Measurements from ENCODE around the gene ZNF839.

DNA sequence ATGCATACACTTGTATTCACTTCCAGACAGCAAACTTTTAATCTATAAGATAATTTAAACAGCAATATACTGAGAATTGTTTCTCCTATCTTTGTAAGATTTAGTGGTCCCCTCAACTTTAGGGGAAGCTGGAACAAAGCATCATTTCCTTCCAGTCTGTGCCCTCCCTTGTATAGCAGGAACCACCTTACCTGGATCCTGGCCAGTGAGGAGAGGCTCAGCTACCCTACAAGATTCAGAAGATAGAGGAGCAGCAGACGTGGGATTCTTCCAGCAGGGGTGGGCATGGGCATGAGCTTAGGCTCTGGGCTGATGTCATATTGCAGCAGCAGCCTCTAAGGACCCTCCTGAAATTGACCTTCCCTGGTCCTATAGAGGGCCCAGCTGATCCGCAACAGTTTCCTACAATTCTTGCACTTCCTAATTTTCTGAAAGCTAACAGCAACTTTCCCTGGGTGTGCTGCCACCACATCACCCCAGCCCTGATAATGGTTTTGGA is 35.9 kb upstream of the ZNF839 start:
- TF ChIP-seq, protein P1, sequence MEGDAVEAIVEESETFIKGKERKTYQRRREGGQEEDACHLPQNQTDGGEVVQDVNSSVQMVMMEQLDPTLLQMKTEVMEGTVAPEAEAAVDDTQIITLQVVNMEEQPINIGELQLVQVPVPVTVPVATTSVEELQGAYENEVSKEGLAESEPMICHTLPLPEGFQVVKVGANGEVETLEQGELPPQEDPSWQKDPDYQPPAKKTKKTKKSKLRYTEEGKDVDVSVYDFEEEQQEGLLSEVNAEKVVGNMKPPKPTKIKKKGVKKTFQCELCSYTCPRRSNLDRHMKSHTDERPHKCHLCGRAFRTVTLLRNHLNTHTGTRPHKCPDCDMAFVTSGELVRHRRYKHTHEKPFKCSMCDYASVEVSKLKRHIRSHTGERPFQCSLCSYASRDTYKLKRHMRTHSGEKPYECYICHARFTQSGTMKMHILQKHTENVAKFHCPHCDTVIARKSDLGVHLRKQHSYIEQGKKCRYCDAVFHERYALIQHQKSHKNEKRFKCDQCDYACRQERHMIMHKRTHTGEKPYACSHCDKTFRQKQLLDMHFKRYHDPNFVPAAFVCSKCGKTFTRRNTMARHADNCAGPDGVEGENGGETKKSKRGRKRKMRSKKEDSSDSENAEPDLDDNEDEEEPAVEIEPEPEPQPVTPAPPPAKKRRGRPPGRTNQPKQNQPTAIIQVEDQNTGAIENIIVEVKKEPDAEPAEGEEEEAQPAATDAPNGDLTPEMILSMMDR (conservative IDR thresholded peaks at IDR 0.05; ENCODE audit: low read depth in 2 of 2): no peak
- TF ChIP-seq, protein P2, sequence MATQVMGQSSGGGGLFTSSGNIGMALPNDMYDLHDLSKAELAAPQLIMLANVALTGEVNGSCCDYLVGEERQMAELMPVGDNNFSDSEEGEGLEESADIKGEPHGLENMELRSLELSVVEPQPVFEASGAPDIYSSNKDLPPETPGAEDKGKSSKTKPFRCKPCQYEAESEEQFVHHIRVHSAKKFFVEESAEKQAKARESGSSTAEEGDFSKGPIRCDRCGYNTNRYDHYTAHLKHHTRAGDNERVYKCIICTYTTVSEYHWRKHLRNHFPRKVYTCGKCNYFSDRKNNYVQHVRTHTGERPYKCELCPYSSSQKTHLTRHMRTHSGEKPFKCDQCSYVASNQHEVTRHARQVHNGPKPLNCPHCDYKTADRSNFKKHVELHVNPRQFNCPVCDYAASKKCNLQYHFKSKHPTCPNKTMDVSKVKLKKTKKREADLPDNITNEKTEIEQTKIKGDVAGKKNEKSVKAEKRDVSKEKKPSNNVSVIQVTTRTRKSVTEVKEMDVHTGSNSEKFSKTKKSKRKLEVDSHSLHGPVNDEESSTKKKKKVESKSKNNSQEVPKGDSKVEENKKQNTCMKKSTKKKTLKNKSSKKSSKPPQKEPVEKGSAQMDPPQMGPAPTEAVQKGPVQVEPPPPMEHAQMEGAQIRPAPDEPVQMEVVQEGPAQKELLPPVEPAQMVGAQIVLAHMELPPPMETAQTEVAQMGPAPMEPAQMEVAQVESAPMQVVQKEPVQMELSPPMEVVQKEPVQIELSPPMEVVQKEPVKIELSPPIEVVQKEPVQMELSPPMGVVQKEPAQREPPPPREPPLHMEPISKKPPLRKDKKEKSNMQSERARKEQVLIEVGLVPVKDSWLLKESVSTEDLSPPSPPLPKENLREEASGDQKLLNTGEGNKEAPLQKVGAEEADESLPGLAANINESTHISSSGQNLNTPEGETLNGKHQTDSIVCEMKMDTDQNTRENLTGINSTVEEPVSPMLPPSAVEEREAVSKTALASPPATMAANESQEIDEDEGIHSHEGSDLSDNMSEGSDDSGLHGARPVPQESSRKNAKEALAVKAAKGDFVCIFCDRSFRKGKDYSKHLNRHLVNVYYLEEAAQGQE (IDR thresholded peaks at IDR 0.05; ENCODE audit: unreplicated experiment): no peak
- no peak for TF ChIP-seq POLR2AphosphoS5 (IDR thresholded peaks at IDR 0.05; ENCODE audit: low read depth)
- no peak for TF ChIP-seq EZH2 (IDR thresholded peaks at IDR 0.05; ENCODE audit: low read depth, unreplicated experiment)

Measured in GM23338 (cell line).